ENCODE measurements around the gene KRT27.

GRCh38 chr17:40778461-40778860 lies 3.9 kb downstream of the KRT27 start:
- TF ChIP-seq, protein P1, sequence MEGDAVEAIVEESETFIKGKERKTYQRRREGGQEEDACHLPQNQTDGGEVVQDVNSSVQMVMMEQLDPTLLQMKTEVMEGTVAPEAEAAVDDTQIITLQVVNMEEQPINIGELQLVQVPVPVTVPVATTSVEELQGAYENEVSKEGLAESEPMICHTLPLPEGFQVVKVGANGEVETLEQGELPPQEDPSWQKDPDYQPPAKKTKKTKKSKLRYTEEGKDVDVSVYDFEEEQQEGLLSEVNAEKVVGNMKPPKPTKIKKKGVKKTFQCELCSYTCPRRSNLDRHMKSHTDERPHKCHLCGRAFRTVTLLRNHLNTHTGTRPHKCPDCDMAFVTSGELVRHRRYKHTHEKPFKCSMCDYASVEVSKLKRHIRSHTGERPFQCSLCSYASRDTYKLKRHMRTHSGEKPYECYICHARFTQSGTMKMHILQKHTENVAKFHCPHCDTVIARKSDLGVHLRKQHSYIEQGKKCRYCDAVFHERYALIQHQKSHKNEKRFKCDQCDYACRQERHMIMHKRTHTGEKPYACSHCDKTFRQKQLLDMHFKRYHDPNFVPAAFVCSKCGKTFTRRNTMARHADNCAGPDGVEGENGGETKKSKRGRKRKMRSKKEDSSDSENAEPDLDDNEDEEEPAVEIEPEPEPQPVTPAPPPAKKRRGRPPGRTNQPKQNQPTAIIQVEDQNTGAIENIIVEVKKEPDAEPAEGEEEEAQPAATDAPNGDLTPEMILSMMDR (conservative IDR thresholded peaks at IDR 0.05 in 1 of 2, IDR thresholded peaks at IDR 0.05 in 1 of 2; ENCODE audit: extremely low read depth in 1 of 2, insufficient read depth in 1 of 2, low read depth in 1 of 2, low read length in 2 of 2): no peak
- no peak for TF ChIP-seq EZH2 (IDR thresholded peaks at IDR 0.05; ENCODE audit: borderline replicate concordance, low read length)
